Nephron (organoid): ENCODE measurements around the gene DLG4.
A peak's percentile ranks its signal among the peaks of the same experiment; 100 is the strongest.

Experiments used
- H3K27ac Mint-ChIP-seq, 3 experiments: 2 replicates each; pipeline ENCODE4 v1.8.0; 2020; ENCODE audit warnings: mixed read lengths in 3 of 3, mild to moderate bottlenecking in 2 of 3, moderate library complexity in 1 of 3
- H3K27me3 Mint-ChIP-seq: 2 replicates; pipeline ENCODE4 v1.8.0; 2021; ENCODE audit warnings: low read depth, mild to moderate bottlenecking, moderate library complexity, mixed read lengths
- H3K36me3 Mint-ChIP-seq: 2 replicates; pipeline ENCODE4 v1.8.0; 2020; ENCODE audit warnings: low read depth, mixed read lengths
- H3K4me1 Mint-ChIP-seq: 2 replicates; pipeline ENCODE4 v1.8.0; 2020; ENCODE audit warnings: mixed read lengths
- H3K4me3 Mint-ChIP-seq, 3 experiments: 2 replicates each; pipeline ENCODE4 v1.8.0; 2020; ENCODE audit warnings: mild to moderate bottlenecking in 3 of 3, mixed read lengths in 3 of 3, moderate library complexity in 2 of 3
- H3K9me3 Mint-ChIP-seq: 2 replicates; pipeline ENCODE4 v1.8.0; 2020; ENCODE audit warnings: mixed read lengths
- TF ChIP-seq, protein P1 (sequence below), 3 experiments: fragments of 200-600 bp; sonication (generic); IDR thresholded peaks; one replicate each; pipeline ENCODE4 v1.5.0; 2021; ENCODE audit warnings: antibody characterized with exemption in 3 of 3; ENCODE audit not compliant: unreplicated experiment in 3 of 3

Gene DLG4

DNA sequence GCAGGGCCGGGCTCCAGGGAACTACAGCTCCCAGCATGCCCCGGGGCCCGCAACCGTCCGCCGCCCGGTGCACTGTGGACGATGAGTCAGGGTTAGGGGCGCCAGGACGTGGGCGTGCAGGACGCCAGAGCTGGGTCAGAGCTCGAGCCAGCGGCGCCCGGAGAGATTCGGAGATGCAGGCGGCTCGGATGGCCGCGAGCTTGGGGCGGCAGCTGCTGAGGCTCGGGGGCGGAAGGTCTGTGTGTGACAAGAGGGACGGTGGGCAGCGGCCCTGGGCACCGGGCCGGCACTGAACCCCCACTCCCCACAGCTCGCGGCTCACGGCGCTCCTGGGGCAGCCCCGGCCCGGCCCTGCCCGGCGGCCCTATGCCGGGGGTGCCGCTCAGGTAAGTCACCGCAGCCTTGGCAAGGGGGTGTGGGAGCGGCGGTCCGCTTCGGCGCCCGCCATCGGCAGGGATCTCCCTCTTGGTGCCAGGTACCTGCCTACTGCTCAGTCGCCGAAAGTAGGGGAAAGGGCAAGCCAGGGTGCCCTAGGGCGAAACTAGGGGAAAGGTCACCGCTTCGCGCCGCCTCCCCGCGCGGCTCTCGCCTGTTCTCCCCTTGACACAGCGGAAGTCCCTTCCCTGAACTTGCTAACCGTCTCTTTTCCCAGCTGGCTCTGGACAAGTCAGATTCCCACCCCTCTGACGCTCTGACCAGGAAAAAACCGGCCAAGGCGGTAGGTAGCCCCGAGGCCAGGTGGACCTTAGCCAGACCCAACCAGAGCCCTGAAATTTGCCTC lies at the start of gene DLG4, which contains the start of gene ACADVL:
Gene DLG4, minus strand, starts transcription at position 25 of the 781 bp plus-strand sequence.
Gene ACADVL, plus strand, starts transcription at position 127 of the 781 bp plus-strand sequence. Its CDS starts 47 bp downstream, at position 174.
- TF ChIP-seq, protein P1, sequence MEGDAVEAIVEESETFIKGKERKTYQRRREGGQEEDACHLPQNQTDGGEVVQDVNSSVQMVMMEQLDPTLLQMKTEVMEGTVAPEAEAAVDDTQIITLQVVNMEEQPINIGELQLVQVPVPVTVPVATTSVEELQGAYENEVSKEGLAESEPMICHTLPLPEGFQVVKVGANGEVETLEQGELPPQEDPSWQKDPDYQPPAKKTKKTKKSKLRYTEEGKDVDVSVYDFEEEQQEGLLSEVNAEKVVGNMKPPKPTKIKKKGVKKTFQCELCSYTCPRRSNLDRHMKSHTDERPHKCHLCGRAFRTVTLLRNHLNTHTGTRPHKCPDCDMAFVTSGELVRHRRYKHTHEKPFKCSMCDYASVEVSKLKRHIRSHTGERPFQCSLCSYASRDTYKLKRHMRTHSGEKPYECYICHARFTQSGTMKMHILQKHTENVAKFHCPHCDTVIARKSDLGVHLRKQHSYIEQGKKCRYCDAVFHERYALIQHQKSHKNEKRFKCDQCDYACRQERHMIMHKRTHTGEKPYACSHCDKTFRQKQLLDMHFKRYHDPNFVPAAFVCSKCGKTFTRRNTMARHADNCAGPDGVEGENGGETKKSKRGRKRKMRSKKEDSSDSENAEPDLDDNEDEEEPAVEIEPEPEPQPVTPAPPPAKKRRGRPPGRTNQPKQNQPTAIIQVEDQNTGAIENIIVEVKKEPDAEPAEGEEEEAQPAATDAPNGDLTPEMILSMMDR (IDR thresholded peaks at IDR 0.05; ENCODE audit: unreplicated experiment in 3 of 3): no peak
- H3K4me1 Mint-ChIP-seq: peaks cover 59% of the 10 kb centered on the region
- H3K27ac Mint-ChIP-seq: peak within 1 kb of the TSS; percentile 93 to 96 (median 95)
- H3K36me3 Mint-ChIP-seq: peaks cover 19% of the 10 kb centered on the region
- no peaks in the 10 kb centered on the region for H3K9me3 Mint-ChIP-seq
- H3K4me3 Mint-ChIP-seq: peak within 1 kb of the TSS; percentile 89 to 97 (median 93)
- peaks cover 4% of the 10 kb centered on the region for H3K27me3 Mint-ChIP-seq

DNA sequence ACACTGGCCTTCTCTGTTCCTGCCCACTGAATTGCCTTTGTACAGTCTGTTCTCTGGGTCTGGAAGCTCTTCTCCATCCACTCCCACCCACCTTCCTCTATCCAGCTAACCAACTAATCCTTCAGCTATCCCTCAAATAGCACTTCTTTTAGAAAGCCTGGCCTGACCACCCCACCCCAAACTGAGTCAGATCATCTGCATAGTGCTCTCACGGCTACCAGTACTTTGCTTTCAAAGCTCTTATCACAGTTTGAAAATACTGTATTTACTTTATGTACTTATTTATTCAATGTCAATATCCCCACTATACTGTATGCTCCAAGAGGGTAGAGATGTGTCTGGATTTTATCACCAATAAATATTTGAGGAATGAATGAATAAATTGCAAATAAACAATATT lies 47.1 kb upstream of the DLG4 start:
- peaks cover 11% of the 10 kb centered on the region for H3K4me1 Mint-ChIP-seq
- H3K27ac Mint-ChIP-seq: no peak overlapping the region
- H3K27me3 Mint-ChIP-seq: peaks cover 63% of the 10 kb centered on the region
- H3K9me3 Mint-ChIP-seq: no peaks in the 10 kb centered on the region
- TF ChIP-seq, protein P1 (IDR thresholded peaks at IDR 0.05; ENCODE audit: unreplicated experiment in 3 of 3): no peak
- H3K4me3 Mint-ChIP-seq: no peak overlapping the region
- H3K36me3 Mint-ChIP-seq: no peaks in the 10 kb centered on the region

DNA sequence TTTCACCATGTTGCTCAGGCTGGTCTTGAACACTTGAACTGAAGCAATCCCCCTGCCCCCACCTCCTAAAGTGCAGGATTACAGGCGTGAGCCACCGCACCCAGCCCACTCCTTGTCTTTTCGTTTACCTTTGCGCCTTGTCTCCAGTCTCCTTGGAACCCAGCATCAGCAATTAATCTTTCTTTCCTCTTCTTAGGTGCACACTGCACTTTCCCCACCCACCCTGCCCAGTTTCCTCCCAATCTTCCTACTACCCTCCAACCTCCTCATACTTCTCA lies 44.1 kb upstream of the DLG4 start:
- Mint-ChIP-seq H3K27me3 (peaks cover 83% of the 10 kb centered on the region), H3K9me3 (no peaks in the 10 kb centered on the region)
- TF ChIP-seq, protein P1 (IDR thresholded peaks at IDR 0.05; ENCODE audit: unreplicated experiment in 3 of 3): no peak

DNA sequence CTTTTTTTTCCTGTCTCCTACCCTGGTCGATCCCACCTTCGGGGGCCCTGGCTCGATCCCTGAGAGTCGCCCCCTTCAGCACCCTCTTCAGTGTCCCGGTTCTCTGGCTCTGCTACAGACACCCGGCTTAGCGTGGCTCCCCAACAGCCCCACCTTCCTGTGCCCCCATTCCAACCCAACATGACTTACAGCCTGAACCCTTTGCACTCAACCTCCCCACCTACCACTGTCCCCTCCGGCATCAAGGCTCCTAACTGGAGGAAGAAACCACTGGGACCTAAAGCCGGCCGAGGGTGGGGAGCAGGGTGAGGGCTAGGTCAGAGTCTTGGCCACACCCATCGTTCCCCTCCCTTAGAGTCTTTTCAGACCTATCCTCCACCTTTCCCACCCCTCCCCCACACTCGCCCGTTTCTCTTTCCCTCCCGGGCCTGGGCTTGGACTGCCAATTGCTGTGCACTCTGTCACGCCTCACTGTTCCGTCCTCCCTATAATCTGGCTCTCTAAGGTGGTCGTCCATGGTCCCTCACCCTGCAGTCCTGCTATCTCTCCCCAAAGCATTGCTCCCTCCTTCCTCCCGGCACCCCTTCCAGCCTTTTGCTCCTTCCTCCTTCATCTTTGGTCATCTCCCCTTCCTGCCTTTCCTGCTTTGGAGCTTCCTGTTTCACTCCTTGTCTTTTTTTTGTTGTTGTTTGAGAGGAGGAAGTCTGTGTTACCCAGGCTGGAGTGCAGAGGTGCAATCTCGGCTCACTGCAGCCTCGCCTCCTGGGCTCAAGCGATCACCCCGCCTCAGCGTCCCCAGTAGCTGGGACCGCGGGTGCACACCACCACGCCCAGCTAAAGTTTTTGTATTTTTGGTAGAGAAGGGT lies 43.5 kb upstream of the DLG4 start:
- Mint-ChIP-seq H3K4me3 (peak overlapping the region; percentile 49 to 90 (median 89)), H3K9me3 (no peaks in the 10 kb centered on the region), H3K36me3 (peaks cover 15% of the 10 kb centered on the region), H3K4me1 (peaks cover 11% of the 10 kb centered on the region), H3K27ac (peak overlapping the region; percentile 70 to 98 (median 91)), H3K27me3 (peaks cover 78% of the 10 kb centered on the region)
- TF ChIP-seq, protein P1 (IDR thresholded peaks at IDR 0.05; ENCODE audit: unreplicated experiment in 3 of 3): no peak

More for the DNA sequence above, 44.1 kb upstream of the DLG4 start:
- Mint-ChIP-seq H3K4me3 (peak overlapping the region; percentile 49 to 90 (median 89)), H3K4me1 (peaks cover 11% of the 10 kb centered on the region), H3K27ac (peak overlapping the region in 2 of 3 experiments; percentile 91 to 98), H3K36me3 (peaks cover 10% of the 10 kb centered on the region)

DNA sequence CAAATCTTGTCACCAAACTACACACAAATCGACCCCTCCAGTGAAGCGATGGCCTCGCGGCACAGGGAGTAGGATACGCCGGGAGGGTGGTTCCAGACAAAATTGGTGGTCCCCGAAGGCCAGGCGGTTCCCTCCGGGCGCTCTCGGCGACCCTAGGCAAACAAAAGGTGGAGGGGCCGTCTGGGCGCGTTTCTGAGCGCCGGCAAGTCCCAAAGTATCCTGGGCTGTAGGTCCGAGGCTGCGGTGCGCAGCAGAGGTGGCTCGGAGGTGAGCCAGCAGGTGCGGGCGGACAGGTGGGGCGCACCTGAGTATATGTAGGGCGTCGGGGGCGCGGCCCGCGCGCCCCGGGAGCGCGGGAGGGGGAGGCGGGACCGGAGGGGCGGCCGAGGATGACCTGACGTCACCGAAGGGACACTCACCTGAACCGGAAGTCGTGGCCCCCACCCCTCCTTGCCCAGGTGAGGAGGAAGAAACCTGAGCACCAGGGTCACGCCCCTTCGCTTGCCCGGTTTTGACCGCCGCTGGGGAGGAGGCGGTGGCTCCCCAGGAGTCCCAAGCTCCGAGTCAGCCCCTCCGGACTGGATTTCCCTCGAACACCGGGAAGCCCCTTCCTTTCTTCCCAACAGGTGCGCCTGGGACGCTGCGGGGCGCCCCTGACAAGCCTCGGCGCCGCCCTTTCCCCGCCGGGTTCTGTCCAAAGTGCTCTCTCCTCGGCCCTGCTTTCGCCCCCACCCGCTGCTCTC lies 42.7 kb upstream of the DLG4 start, which contains the start of gene CLDN7:
Gene CLDN7, minus strand, starts transcription at position 287 of the 743 bp plus-strand sequence. CDS start 435 bp downstream, outside the sequence.
- H3K4me3 Mint-ChIP-seq: peak within 1 kb of the TSS; percentile 80 to 90 (median 89)
- peak within 1 kb of the TSS; percentile 70 to 98 (median 91) for H3K27ac Mint-ChIP-seq
- peaks cover 78% of the 10 kb centered on the region for H3K27me3 Mint-ChIP-seq
- TF ChIP-seq, protein P1 (IDR thresholded peaks at IDR 0.05; ENCODE audit: unreplicated experiment in 3 of 3): no peak
- no peaks in the 10 kb centered on the region for H3K9me3 Mint-ChIP-seq
- H3K36me3 Mint-ChIP-seq: peaks cover 19% of the 10 kb centered on the region
- peaks cover 11% of the 10 kb centered on the region for H3K4me1 Mint-ChIP-seq
